AG08395 (cell line): ENCODE data around the gene GALNT18.

Experiments used
- DNase-seq: peaks from one replicate; pipeline ENCODE4 v3.0.0; 2012; ENCODE audit warnings: mixed read lengths, low spot score

GALNT18 gene

GRCh38 chr11:11565636-11566035 lies 56.2 kb downstream of the GALNT18 start:
- DNase-seq: no peak

- DNase-seq: no peak
Observed at GRCh38 chr11:11563200-11563975, 58.4 kb downstream of the GALNT18 start.

GRCh38 chr11:11561991-11562390 lies 59.8 kb downstream of the GALNT18 start:
- no peak for DNase-seq

- no peak for DNase-seq
Observed at GRCh38 chr11:11558826-11559225, 63.0 kb downstream of the GALNT18 start.

GRCh38 chr11:11558396-11558795 lies 63.4 kb downstream of the GALNT18 start:
- DNase-seq: no peak

GRCh38 chr11:11555208-11555607 lies 66.6 kb downstream of the GALNT18 start:
- DNase-seq: no peak

GRCh38 chr11:11553573-11553972 lies 68.2 kb downstream of the GALNT18 start:
- no peak for DNase-seq

GRCh38 chr11:11552529-11553087 lies 69.2 kb downstream of the GALNT18 start:
- DNase-seq: no peak

GRCh38 chr11:11550534-11550933 lies 71.3 kb downstream of the GALNT18 start:
- no peak for DNase-seq

GRCh38 chr11:11545285-11546275 lies 76.2 kb downstream of the GALNT18 start:
- DNase-seq: no peak

- DNase-seq: no peak
Observed at GRCh38 chr11:11543656-11544055, 78.1 kb downstream of the GALNT18 start.

GRCh38 chr11:11540157-11540556 lies 81.6 kb downstream of the GALNT18 start:
- DNase-seq: no peak

GRCh38 chr11:11538277-11538960 lies 83.4 kb downstream of the GALNT18 start:
- DNase-seq: no peak

- DNase-seq: no peak
Observed at GRCh38 chr11:11537871-11538270, 83.9 kb downstream of the GALNT18 start.

- DNase-seq: no peak
Observed at GRCh38 chr11:11537372-11537771, 84.4 kb downstream of the GALNT18 start.

GRCh38 chr11:11536650-11537049 lies 85.2 kb downstream of the GALNT18 start:
- DNase-seq: no peak

- DNase-seq: no peak
Observed at GRCh38 chr11:11535611-11536010, 86.2 kb downstream of the GALNT18 start.

- DNase-seq: no peak
Observed at GRCh38 chr11:11534981-11535380, 86.8 kb downstream of the GALNT18 start.

- no peak for DNase-seq
Observed at GRCh38 chr11:11533751-11534150, 88.1 kb downstream of the GALNT18 start.

GRCh38 chr11:11533057-11533456 lies 88.7 kb downstream of the GALNT18 start:
- no peak for DNase-seq

- DNase-seq: no peak
Observed at GRCh38 chr11:11532574-11532973, 89.2 kb downstream of the GALNT18 start.
